Measurements from ENCODE around the gene TCN2. TPM values are rescaled to one million over a fixed set of nuclear protein-coding genes. Genes with fewer than 3 reads are reported as not detected.
"Not testable (repeated sequence)": the region's sequence is repeated elsewhere in the genome, so short reads cannot be mapped to it uniquely, and the experiment has no call there.

Gene TCN2
- total RNA-seq, 2 experiments from 2014 or later = 0.12 to 0.32 TPM

- ChIA-PET POLR2A (no interaction called here), CTCF (no interaction called here)
- no peaks in the 10 kb centered on the region for H3K36me3 Mint-ChIP-seq (ENCODE audit: low read depth)
- ATAC-seq (no peak), DNase-seq (no peak)
- no peaks in the 10 kb centered on the region for H3K9me3 Mint-ChIP-seq (ENCODE audit: low read depth)
- peaks cover 2% of the 10 kb centered on the region for H3K27me3 Mint-ChIP-seq
- H3K27ac Mint-ChIP-seq = no peak overlapping the region
- peaks cover 24% of the 10 kb centered on the region for H3K4me1 Mint-ChIP-seq
- intact Hi-C loops (cut with DNase I, micrococcal nuclease) = no loop called here
- H3K4me3 Mint-ChIP-seq = no peak overlapping the region
Observed at GRCh38 chr22:30611197-30611596, 4.2 kb downstream of the TCN2 start.

GRCh38 chr22:30612789-30613188 lies 5.8 kb downstream of the TCN2 start:
- Mint-ChIP-seq H3K27ac (no peak overlapping the region), H3K36me3 (ENCODE audit: low read depth) (no peaks in the 10 kb centered on the region), H3K27me3 (peaks cover 2% of the 10 kb centered on the region), H3K4me3 (no peak overlapping the region), H3K9me3 (ENCODE audit: low read depth) (no peaks in the 10 kb centered on the region), H3K4me1 (peaks cover 11% of the 10 kb centered on the region)
- POLR2A ChIA-PET = interaction anchor here (0.7 kb wide), 1 partner anchor 1398 kb away, joined by 4 read pairs; no protein-coding TSS in a partner anchor
- CTCF ChIA-PET = interaction anchor here (1.1 to 1.5 kb wide), 2 partner anchors 22 to 142 kb away, joined by 3 to 5 read pairs; no protein-coding TSS in a partner anchor
- ATAC-seq (no peak), DNase-seq (no peak)
- intact Hi-C loops (cut with DNase I, micrococcal nuclease) = no loop called here

GRCh38 chr22:30614268-30614667 lies 7.3 kb downstream of the TCN2 start:
- ChIA-PET POLR2A (no interaction called here), CTCF (interaction anchor here (0.9 kb wide), 1 partner anchor 132 kb away, joined by 4 read pairs; no protein-coding TSS in a partner anchor)
- no peak overlapping the region for H3K4me3 Mint-ChIP-seq

GRCh38 chr22:30614879-30615278 lies 7.9 kb downstream of the TCN2 start:
- Mint-ChIP-seq H3K4me1 (no peaks in the 10 kb centered on the region), H3K4me3 (no peak overlapping the region), H3K36me3 (ENCODE audit: low read depth) (no peaks in the 10 kb centered on the region), H3K9me3 (ENCODE audit: low read depth) (no peaks in the 10 kb centered on the region), H3K27ac (no peak overlapping the region), H3K27me3 (no peaks in the 10 kb centered on the region)
- ATAC-seq (no peak), DNase-seq (no peak)
- ChIA-PET POLR2A (no interaction called here), CTCF (no interaction called here)
- intact Hi-C loops (cut with DNase I, micrococcal nuclease) = no loop called here

More at GRCh38 chr22:30614268-30614667, 7.3 kb downstream of the TCN2 start:
- ATAC-seq = no peak
- Mint-ChIP-seq H3K27ac (no peak overlapping the region), H3K27me3 (peaks cover 2% of the 10 kb centered on the region), H3K9me3 (ENCODE audit: low read depth) (no peaks in the 10 kb centered on the region), H3K36me3 (ENCODE audit: low read depth) (no peaks in the 10 kb centered on the region), H3K4me1 (peaks cover 5% of the 10 kb centered on the region)
- intact Hi-C loops (cut with DNase I, micrococcal nuclease) = no loop called here
- DNase-seq = no peak

GRCh38 chr22:30615543-30615954 lies 8.6 kb downstream of the TCN2 start:
- intact Hi-C loops (cut with DNase I, micrococcal nuclease) = no loop called here
- H3K4me1 Mint-ChIP-seq = no peaks in the 10 kb centered on the region
- H3K4me3 Mint-ChIP-seq = no peak overlapping the region
- H3K36me3 Mint-ChIP-seq (ENCODE audit: low read depth) = no peaks in the 10 kb centered on the region
- ChIA-PET POLR2A (no interaction called here), CTCF (no interaction called here)
- H3K27ac Mint-ChIP-seq = no peak overlapping the region
- H3K27me3 Mint-ChIP-seq = no peaks in the 10 kb centered on the region
- H3K9me3 Mint-ChIP-seq (ENCODE audit: low read depth) = no peaks in the 10 kb centered on the region
- no peak for DNase-seq
- no peak for ATAC-seq

DNA sequence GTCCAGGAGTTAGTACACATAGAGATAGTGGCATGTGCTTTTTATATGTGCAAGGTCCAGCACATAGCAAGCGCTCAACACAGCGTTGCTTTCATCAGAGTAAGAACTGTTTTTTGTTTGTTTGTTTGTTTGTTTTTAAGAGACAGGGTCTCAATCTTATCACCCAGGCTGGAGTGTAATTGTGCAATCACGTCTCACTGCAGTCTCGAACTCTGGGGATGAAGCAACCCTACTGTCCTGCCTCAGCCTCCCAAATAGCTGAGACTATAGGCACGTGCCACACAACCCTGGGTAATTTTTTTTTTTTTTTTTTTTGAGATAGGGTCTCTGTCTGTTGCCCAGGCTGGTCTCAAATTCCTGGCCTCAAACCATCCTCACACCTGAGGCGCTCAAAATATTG lies 10.8 kb downstream of the TCN2 start:
- Mint-ChIP-seq H3K27me3 (no peaks in the 10 kb centered on the region), H3K9me3 (ENCODE audit: low read depth) (no peaks in the 10 kb centered on the region), H3K27ac (no peak overlapping the region), H3K4me3 (no peak overlapping the region), H3K4me1 (no peaks in the 10 kb centered on the region), H3K36me3 (ENCODE audit: low read depth) (no peaks in the 10 kb centered on the region)
- POLR2A ChIA-PET = no interaction called here
- no peak for DNase-seq
- intact Hi-C loops (cut with DNase I, micrococcal nuclease) = no loop called here
- no peak for ATAC-seq
- CTCF ChIA-PET = interaction anchor here (1.1 to 1.7 kb wide), 2 partner anchors 12 to 16 kb away, joined by 3 to 5 read pairs; no protein-coding TSS in a partner anchor

- not testable (repeated sequence) for H3K27ac Mint-ChIP-seq
Observed at GRCh38 chr22:30619909-30620308, 12.9 kb downstream of the TCN2 start.

DNA sequence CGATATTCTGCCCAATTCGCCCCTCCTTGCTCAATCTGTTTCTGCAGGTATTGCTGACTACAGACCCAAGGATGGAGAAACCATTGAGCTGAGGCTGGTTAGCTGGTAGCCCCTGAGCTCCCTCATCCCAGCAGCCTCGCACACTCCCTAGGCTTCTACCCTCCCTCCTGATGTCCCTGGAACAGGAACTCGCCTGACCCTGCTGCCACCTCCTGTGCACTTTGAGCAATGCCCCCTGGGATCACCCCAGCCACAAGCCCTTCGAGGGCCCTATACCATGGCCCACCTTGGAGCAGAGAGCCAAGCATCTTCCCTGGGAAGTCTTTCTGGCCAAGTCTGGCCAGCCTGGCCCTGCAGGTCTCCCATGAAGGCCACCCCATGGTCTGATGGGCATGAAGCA lies 19.4 kb downstream of the TCN2 start:
- CTCF ChIA-PET = interaction anchor here (1.5 kb wide), 1 partner anchor 8 kb away, joined by 9 read pairs; no protein-coding TSS in a partner anchor
- ATAC-seq (no peak), DNase-seq (no peak)
- Mint-ChIP-seq H3K36me3 (ENCODE audit: low read depth) (no peaks in the 10 kb centered on the region), H3K27me3 (no peaks in the 10 kb centered on the region), H3K4me3 (no peak overlapping the region), H3K27ac (no peak overlapping the region), H3K4me1 (no peaks in the 10 kb centered on the region), H3K9me3 (ENCODE audit: low read depth) (no peaks in the 10 kb centered on the region)
- intact Hi-C loops (cut with DNase I, micrococcal nuclease) = no loop called here
- POLR2A ChIA-PET = no interaction called here

More at GRCh38 chr22:30619909-30620308, 12.9 kb downstream of the TCN2 start:
- intact Hi-C loops (cut with DNase I, micrococcal nuclease); H3K27me3 Mint-ChIP-seq; POLR2A ChIA-PET; ATAC-seq; H3K9me3 Mint-ChIP-seq (ENCODE audit: low read depth); H3K4me1 Mint-ChIP-seq; H3K36me3 Mint-ChIP-seq (ENCODE audit: low read depth); DNase-seq; H3K4me3 Mint-ChIP-seq: not testable (repeated sequence)
- CTCF ChIA-PET = interaction anchor here (0.6 to 1.4 kb wide), 5 partner anchors 14 to 294 kb away, joined by 3 to 6 read pairs (median 3); no protein-coding TSS in a partner anchor

- Mint-ChIP-seq H3K9me3 (ENCODE audit: low read depth) (no peaks in the 10 kb centered on the region), H3K36me3 (ENCODE audit: low read depth) (no peaks in the 10 kb centered on the region), H3K27me3 (no peaks in the 10 kb centered on the region), H3K4me3 (no peak overlapping the region), H3K4me1 (no peaks in the 10 kb centered on the region), H3K27ac (no peak overlapping the region)
- intact Hi-C loops (cut with DNase I, micrococcal nuclease) = no loop called here
- no peak for ATAC-seq
- POLR2A ChIA-PET = no interaction called here
- CTCF ChIA-PET = interaction anchor here (0.7 to 1.0 kb wide), 2 partner anchors 128 to 904 kb away, joined by 3 to 4 read pairs; no protein-coding TSS in a partner anchor
- DNase-seq = no peak
Observed at GRCh38 chr22:30627471-30627870, 20.5 kb downstream of the TCN2 start.

DNA sequence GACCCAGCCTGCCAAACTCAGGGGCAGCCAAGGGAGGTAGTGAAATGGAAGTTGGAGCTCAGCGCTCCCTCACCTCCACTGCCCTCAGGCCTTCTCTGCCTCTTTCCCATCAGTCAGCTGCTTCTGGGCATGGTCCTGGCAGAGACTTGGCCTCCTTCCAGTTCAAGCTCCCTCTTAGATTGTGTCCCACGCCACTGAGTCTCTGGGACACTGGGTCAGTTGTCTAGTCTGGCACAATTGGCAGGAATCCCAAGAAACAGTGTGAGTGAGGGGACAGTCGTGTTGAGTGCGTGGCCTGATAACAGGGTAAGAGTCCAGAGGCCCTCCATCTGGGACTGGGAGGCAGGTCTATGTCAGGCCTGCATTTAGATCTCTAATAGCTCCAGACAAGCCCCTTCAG lies 21.5 kb downstream of the TCN2 start:
- H3K4me1 Mint-ChIP-seq = no peaks in the 10 kb centered on the region
- no peak overlapping the region for H3K27ac Mint-ChIP-seq
- H3K4me3 Mint-ChIP-seq = no peak overlapping the region
- H3K27me3 Mint-ChIP-seq = no peaks in the 10 kb centered on the region
- no peaks in the 10 kb centered on the region for H3K9me3 Mint-ChIP-seq (ENCODE audit: low read depth)
- no peak for ATAC-seq
- no peaks in the 10 kb centered on the region for H3K36me3 Mint-ChIP-seq (ENCODE audit: low read depth)
- POLR2A ChIA-PET = no interaction called here
- intact Hi-C loops (cut with DNase I, micrococcal nuclease) = no loop called here
- DNase-seq = no peak
- CTCF ChIA-PET = interaction anchor here (0.6 to 1.3 kb wide), 4 partner anchors 22 to 379 kb away, joined by 4 to 5 read pairs (median 4); partner anchors contain the start of gene TCN2

- CTCF ChIA-PET; POLR2A ChIA-PET; intact Hi-C loops (cut with DNase I, micrococcal nuclease): not testable (repeated sequence)
Observed at GRCh38 chr22:30631469-30631868, 24.5 kb downstream of the TCN2 start.

GRCh38 chr22:30634471-30635233 lies 27.7 kb downstream of the TCN2 start:
- ChIA-PET CTCF (interaction anchor here (0.5 to 7.0 kb wide), 34 partner anchors 9 to 591 kb away, joined by 3 to 97 read pairs (median 5); partner anchors contain the start of genes DUSP18 and LIMK2), POLR2A (interaction anchor here (0.6 to 1.4 kb wide), 3 partner anchors 109 to 489 kb away, joined by 3 to 8 read pairs (median 3); no protein-coding TSS in a partner anchor)
- ATAC-seq (peak; percentile 77), DNase-seq (peak; percentile 95)
- intact Hi-C loops (cut with DNase I, micrococcal nuclease) = loop anchor here (1.0 to 5.0 kb wide), 12 partner anchors 10 to 653 kb away; partner anchors contain the start of genes DUSP18 (in 2 of the 2), OSBP2 (in 2 of the 2), MORC2 (in 1 of the 2) and TUG1 (in 1 of the 2)
- Mint-ChIP-seq H3K27ac (peak overlapping the region; percentile 84), H3K36me3 (ENCODE audit: low read depth) (peaks cover 7% of the 10 kb centered on the region), H3K4me1 (peaks cover 22% of the 10 kb centered on the region), H3K9me3 (ENCODE audit: low read depth) (peaks cover 4% of the 10 kb centered on the region), H3K27me3 (no peaks in the 10 kb centered on the region), H3K4me3 (peak overlapping the region; percentile 75)

More at GRCh38 chr22:30631469-30631868, 24.5 kb downstream of the TCN2 start:
- H3K27me3 Mint-ChIP-seq; ATAC-seq; DNase-seq; H3K9me3 Mint-ChIP-seq (ENCODE audit: low read depth); H3K36me3 Mint-ChIP-seq (ENCODE audit: low read depth); H3K27ac Mint-ChIP-seq; H3K4me3 Mint-ChIP-seq: not testable (repeated sequence)
- H3K4me1 Mint-ChIP-seq = peaks cover 13% of the 10 kb centered on the region
